GM03348 (cell line): ENCODE results near the gene CCDC184.

Experiments
- DNase-seq: peaks from one replicate; pipeline ENCODE4 v3.0.0; 2012; ENCODE audit warnings: low spot score

Gene CCDC184

GRCh38 chr12:48179466-48179865, 4.0 kb upstream of the CCDC184 start:
- DNase-seq = no peak

- DNase-seq = no peak
These were observed 3.0 kb upstream of the CCDC184 start for GRCh38 chr12:48180424-48180823.

- no peak for DNase-seq
These were observed 2.5 kb upstream of the CCDC184 start for GRCh38 chr12:48180857-48181495.

- DNase-seq = no peak
These were observed 813 bp upstream of the CCDC184 start for GRCh38 chr12:48182631-48183030.

DNA sequence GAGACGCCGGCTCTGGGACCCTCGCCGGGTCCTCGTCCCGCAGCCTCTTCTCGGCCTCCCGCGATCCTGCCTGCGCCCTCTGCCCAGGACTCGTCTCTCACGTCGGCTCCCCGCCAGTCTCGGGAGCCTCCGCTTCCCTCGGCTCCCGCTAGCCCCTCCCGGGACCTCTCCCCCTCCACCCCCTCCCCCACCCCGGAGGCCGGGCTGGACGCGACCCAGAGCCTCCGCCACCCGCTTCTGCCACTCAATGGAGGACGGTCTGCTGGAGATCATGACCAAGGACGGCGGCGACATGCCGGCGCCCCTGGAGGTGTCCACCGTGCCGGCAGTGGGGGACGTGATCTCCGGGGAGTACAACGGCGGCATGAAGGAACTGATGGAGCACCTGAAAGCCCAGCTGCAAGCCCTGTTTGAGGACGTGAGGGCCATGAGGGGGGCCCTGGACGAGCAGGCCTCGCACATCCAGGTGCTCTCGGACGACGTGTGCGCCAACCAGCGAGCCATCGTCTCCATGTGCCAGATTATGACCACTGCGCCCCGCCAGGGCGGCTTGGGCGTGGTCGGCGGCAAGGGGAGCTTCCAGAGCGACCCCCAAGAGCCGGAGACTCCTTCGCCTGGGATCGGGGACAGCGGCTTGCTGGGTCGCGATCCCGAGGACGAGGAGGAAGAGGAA, 568 bp downstream of the CCDC184 start:
- no peak for DNase-seq

- DNase-seq = no peak
These were observed 1.1 kb downstream of the CCDC184 start for GRCh38 chr12:48184549-48184922.

DNA sequence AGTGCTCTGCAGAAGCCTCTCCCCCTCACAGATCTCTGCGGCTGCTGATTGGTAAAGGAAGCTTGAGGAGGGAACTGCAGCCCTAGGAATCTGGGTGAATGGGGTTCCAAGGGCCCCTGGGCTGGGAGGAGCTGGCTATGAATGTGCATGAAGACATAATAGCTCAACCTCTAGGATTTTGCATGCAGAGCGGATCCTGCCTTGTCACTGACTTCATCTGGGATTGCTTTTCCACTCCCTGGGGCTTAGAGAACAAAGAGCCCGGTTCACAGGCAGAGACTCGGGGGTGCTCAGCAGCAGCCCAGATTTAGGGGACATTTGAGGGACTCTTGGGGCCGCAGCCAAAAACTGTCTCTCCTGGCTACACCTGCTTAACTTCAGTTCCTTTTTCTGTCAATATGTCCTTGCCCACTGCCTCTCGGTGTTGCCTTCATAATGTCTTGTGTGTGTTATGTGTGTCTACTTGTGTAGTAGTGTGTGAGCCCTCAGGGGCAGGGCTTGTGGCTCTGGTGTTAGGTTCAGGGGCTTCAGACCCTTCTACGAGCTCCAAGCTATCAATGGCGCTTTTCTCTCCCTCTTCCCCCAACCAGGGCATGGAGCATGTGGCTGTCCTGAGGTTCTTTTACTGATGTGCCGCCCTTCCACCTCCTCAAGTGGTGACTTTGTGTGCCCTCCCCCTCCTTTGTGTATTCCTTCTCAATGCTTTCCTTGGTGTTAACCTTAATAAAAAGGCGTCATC, 1.9 kb downstream of the CCDC184 start:
- DNase-seq = no peak

GRCh38 chr12:48187916-48188695, 4.7 kb downstream of the CCDC184 start:
- DNase-seq = no peak

GRCh38 chr12:48189331-48190125, 6.1 kb downstream of the CCDC184 start:
- peak; percentile 70 for DNase-seq

DNA sequence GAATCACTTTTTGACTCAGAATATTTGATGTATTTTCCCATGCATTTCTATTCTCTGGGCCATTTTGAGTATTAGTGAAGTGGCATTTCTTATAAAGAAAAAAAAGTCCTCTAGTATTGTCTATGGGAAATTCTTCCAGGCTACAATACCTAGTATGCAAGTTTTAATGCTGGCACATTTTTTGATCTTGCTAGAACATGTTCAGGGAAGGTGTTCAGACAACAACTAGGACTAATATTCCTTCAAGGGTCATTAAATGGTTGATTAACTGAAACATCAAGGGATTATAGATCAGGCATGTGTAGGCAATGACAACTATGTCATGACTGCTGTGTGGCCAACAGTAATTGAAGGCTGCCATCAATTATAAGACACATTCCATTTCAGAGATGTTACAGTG, 7.7 kb downstream of the CCDC184 start:
- DNase-seq = no peak

GRCh38 chr12:48192861-48193260, 9.4 kb downstream of the CCDC184 start:
- no peak for DNase-seq

DNA sequence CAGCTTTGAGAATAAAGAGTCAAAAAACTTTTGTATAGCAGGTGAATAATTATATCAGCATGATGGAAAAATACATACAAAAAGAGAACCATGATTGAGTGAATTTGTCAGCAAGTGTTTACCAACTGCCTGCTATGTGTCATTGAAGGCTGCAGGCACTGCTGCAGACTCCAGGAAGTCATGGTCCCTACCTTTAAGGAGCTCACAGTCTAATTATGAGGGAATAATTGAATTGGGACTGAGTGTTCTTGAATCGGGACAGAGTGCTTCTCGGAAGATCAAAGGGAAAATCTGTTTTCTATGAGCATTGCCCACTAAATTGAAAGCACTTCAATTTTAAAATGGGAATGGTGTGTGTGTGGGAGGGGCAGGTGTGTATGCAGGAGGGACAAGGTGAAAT, 10.2 kb downstream of the CCDC184 start:
- no peak for DNase-seq

DNA sequence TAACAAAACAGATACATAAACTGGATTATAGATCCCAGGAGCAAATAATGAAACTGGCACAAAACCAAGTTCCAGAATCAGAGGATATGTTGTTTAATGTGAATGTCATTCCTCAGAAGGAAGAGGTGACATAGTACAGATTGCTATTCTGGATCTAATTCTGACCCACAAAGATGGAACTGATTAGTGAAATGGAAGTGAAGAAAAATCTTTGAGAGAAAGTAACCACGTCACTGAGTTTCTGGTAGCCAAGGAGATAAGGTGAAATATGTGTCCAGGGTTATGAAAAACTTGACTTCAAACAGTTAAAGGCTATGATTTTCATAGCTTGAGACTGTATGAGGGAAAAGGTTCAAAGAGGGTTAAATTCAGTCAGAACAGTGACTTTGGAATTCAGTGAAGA, 11.4 kb downstream of the CCDC184 start:
- DNase-seq = no peak

DNA sequence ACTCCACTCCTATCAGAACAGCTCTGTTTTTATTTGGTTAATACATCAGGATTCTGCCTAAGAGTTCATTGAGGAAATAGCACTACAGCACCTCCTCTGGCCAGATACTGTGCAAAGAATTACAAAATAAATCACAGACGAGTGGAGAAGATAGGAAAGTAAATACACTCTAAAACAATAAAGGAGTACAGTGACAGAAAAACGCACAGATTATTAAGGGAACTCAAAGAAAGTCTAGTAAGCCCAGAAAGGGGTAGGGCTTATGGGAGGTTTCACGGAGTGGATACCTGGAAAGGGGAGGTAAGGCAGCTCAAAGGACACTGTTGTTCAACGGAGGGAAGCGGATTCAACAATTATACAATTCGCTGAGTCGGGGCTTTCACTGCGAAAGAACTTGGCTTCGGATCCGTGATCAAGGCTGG, 14.1 kb downstream of the CCDC184 start:
- DNase-seq = peak; percentile 46

GRCh38 chr12:48197971-48198671, 14.7 kb downstream of the CCDC184 start:
- peak; percentile 96 for DNase-seq

DNA sequence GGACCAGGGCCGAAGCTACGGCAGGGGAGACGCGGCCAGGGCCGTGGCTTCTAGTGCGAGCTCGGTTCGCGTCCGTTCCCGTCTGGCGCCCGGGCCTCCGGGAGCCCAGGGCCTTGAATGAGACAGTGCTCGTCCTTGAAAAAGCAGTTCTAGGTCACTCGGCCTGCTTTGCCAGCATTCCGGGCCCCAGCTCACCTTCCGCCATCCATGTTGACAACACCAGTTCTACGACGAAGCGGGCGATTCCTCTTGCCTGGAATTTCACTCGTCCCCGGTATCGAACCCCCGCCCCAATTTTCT, 15.2 kb downstream of the CCDC184 start:
- peak; percentile 61 for DNase-seq

GRCh38 chr12:48198985-48199384, 15.5 kb downstream of the CCDC184 start:
- no peak for DNase-seq

GRCh38 chr12:48199774-48200221, 16.4 kb downstream of the CCDC184 start:
- DNase-seq = no peak

- DNase-seq = no peak
These were observed 17.6 kb downstream of the CCDC184 start for GRCh38 chr12:48201091-48201490.

DNA sequence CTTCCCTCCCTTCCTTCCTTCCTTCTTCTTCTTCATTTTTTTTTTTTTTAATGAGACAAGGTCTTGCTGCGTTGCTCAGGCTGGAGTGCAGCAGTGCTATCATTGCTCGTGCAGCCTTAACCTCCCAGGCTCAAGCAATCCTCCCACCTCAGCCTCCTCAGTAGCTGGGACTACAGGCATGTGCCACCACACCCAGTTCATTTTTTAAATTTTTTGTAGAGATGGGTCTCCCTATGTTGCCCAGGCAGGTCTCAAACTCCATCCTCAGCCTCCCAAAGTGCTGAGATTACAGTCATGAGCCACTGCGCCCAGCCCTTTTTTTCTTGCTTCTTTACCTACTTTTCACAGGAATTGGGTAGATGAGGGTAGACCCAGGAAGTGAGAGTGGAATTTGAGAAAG, 18.1 kb downstream of the CCDC184 start:
- no peak for DNase-seq

DNA sequence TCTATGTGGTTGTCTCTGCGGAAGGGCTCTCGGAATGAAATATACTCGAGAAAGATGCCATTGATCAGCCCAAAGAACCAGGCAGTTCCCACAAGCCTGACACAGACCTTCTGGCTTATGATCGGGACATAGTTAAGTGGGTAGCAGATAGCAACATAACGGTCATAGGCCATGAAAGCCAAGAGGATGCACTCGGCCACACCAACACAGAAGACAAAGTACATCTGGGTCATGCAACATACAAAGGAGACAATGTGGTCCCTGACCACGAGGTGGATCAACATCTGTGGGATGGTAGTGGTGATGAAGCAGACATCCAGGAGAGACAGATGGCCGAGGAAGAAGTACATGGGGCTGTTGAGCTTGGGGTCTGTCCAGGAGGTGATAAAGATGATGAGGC, 19.3 kb downstream of the CCDC184 start:
- DNase-seq = no peak
